GM12873 (cell line): ENCODE data around the gene LAMB4.

ENCODE experiments used
- CTCF ChIP-seq: IDR thresholded peaks from 2 replicates; pipeline ENCODE4 v1.5.1; 2012; ENCODE audit warnings: low read depth, mild to moderate bottlenecking, moderate library complexity, low read length, control low read depth; ENCODE audit not compliant: insufficient read depth; ENCODE audit errors: missing control alignments

LAMB4 gene

GRCh38 chr7:107981466-107981865 is 148.7 kb downstream of the LAMB4 start:
- no peak for TF ChIP-seq CTCF

GRCh38 chr7:107980671-107981190 is 149.4 kb downstream of the LAMB4 start:
- TF ChIP-seq CTCF = no peak

- TF ChIP-seq CTCF = no peak
Observed at GRCh38 chr7:107980171-107980570, 150.0 kb downstream of the LAMB4 start.

GRCh38 chr7:107978815-107979408 is 151.2 kb downstream of the LAMB4 start:
- TF ChIP-seq CTCF = no peak

GRCh38 chr7:107977048-107977447 is 153.1 kb downstream of the LAMB4 start:
- TF ChIP-seq CTCF = no peak

- TF ChIP-seq CTCF = no peak
Observed at GRCh38 chr7:107976620-107977019, 153.5 kb downstream of the LAMB4 start.

- no peak for TF ChIP-seq CTCF
Observed at GRCh38 chr7:107975394-107976013, 154.7 kb downstream of the LAMB4 start.
